ENCODE measurements around the gene SKA2. TPM values are rescaled to one million over a fixed set of nuclear protein-coding genes. Genes with fewer than 3 reads are reported as not detected.
"Not testable (repeated sequence)": the region's sequence is repeated elsewhere in the genome, so short reads cannot be mapped to it uniquely, and the experiment has no call there.

Gene SKA2
- total RNA-seq, 2 experiments from 2014 or later: 49.2 to 56.1 TPM

DNA sequence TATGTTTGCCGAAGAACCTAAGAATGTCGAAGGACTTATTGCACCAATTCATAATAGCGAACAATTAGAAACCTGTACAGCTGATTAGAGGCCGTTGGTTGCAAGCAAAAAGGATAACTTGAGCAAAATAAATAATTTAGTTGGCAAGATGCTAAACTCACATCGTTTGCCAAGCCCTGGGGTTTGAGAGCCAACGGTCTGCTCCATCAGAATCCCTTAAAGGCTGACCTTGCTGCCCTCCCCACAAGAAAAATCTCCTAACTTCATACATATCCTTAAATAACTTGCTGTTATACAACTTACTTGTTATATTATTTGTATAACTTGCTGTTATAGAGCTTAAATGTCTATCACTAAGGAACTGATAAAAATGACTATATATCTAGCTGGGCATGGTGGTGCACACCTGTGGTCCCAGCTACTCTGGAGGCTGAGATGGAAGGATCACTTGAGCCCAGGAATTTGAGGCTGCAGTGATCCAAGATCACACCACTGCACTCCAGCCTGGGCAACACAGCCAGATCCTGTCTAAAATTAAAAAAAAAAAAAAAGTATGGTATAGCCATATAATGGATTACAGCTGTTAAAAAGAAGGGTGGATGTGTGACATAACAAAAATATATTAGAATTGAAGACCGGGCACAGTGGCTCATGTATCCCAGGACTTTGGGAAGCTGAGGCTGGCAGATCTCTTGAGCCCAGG lies 46.4 kb downstream of the SKA2 start:
- CTCF ChIA-PET: interaction anchor here (0.7 kb wide), 1 partner anchor 54 kb away, joined by 4 read pairs; no protein-coding TSS in a partner anchor
- POLR2A ChIA-PET: no interaction called here

GRCh38 chr17:59107306-59107670 lies 47.7 kb downstream of the SKA2 start:
- POLR2A ChIA-PET: interaction anchor here (0.6 to 2.1 kb wide), 4 partner anchors 45 to 475 kb away, joined by 3 to 19 read pairs (median 8); partner anchors contain the start of genes PRR11, SKA2 and SMG8
- CTCF ChIA-PET: interaction anchor here (0.6 to 1.6 kb wide), 2 partner anchors 43 to 59 kb away, joined by 3 read pairs; no protein-coding TSS in a partner anchor

DNA sequence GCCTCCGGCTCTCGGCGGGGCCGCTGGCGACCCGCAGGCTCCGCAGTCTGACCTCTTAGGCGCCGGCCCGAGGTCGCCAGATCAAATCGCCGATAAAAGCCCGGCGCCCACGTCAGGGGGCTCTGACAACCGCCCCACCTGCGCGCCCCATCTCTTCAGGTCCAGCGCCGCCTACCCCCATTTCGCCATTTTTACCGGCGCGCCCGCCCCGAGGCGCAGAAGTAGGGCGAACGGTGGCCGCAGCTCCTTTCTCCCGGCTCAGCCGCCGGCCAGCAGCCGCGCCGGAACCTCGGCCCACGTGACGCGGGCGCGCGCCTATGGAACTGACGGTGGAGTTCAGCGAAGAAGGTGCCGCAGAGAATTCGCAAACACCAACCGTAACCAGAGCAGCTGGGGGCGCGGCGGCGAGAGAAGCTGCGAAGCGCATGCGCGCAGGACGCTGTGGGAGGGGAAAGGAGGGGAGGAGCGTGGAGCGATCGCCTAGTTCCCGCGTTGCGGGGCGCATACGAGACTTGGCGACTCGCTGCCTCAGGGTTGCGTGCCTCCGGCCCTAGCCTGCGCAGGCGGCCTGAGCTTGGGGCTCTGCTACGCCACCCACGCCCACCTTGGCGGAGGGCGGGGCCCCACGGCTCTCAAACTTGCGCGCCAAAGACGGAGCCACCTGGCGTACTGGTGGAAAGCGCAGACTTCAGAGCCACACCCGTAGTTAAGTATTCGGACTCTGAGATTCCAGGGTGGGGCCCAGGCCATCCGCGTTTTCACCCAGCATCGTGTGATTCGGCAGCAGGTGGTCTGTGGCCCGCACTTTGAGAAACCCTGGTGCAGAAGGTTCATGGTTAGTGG lies 48.3 kb downstream of the SKA2 start, which contains the start of gene TRIM37:
Gene TRIM37, minus strand, starts transcription at position 418 of the 843 bp plus-strand sequence. CDS start 419 bp downstream, outside the sequence.
- ChIA-PET POLR2A (interaction anchor here (0.6 to 2.1 kb wide), 4 partner anchors 45 to 475 kb away, joined by 3 to 19 read pairs (median 8); partner anchors contain the start of genes PRR11, SKA2 and SMG8), CTCF (interaction anchor here (0.6 to 2.5 kb wide), 3 partner anchors 44 to 588 kb away, joined by 3 to 7 read pairs (median 3); no protein-coding TSS in a partner anchor)

- CTCF ChIA-PET: interaction anchor here (1.6 to 2.5 kb wide), 2 partner anchors 45 to 587 kb away, joined by 3 to 7 read pairs; no protein-coding TSS in a partner anchor
These were observed 49.0 kb downstream of the SKA2 start for GRCh38 chr17:59105852-59106462.

GRCh38 chr17:59101178-59101577 lies 53.8 kb downstream of the SKA2 start:
- CTCF ChIA-PET: no interaction called here
- POLR2A ChIA-PET: no interaction called here

More at GRCh38 chr17:59105852-59106462, 49.0 kb downstream of the SKA2 start:
- POLR2A ChIA-PET: interaction anchor here (1.3 to 2.1 kb wide), 3 partner anchors 46 to 474 kb away, joined by 6 to 19 read pairs (median 9); partner anchors contain the start of genes PRR11 and SKA2

- ChIA-PET CTCF (no interaction called here), POLR2A (no interaction called here)
These were observed 57.1 kb downstream of the SKA2 start for GRCh38 chr17:59097876-59098275.

DNA sequence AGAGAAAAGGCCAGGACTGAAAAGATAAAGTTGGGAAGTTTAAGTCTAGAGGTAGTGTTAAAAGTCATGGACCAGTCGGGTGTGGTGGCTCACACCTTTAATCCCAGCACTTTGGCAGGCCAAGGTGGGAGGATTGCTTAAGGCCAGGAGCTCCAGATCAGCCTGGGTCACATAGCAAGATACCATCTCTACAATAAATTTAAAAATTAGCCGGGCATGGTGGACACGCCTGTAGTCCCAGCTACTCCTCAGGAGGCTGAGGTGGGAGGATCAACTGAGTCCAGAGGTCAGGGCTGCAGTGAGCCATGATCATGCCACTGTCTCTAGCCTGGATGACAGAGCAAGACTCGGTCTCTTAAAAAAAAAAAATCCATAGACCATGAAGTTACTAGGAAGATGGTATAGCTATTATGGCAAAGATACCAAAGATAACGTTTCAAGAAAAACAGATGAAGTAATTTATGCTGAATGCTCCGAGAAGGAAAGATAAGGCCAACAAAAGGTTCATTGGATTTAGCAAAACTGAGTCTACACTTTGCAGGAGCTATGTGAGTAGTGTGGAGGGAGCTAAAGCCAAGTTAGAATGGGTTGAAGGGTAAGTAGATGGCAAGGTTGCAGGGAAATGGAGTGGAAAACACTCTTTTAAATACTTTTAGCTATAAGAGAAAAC lies 60.0 kb downstream of the SKA2 start:
- ChIA-PET CTCF (no interaction called here), POLR2A (interaction anchor here (0.6 kb wide), 1 partner anchor 56 kb away, joined by 4 read pairs; no protein-coding TSS in a partner anchor)

DNA sequence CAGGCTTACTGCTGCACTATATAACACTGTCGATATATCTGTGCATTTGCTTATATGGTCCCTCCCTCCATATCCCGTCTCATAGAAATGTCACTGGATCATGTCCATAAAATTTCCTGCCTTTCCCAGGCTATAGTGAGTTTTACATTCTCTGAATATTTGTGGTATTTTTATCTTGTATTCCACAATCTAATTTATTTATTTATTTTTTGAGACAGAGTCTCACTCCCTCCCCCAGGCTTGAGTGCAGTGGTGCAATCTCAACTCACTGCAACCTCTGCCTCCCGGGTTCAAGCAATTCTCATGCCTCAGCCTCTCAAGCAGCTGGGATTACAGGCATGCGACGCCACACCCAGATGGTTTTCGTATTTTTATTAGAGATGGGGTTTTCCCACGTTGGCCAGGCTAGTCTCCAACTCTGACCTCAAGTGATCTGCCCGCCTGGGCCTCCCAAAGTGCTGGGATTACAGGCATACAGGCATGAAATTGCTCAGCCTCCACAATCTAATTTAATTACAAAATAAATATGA lies 61.2 kb downstream of the SKA2 start:
- CTCF ChIA-PET: no interaction called here
- POLR2A ChIA-PET: no interaction called here

DNA sequence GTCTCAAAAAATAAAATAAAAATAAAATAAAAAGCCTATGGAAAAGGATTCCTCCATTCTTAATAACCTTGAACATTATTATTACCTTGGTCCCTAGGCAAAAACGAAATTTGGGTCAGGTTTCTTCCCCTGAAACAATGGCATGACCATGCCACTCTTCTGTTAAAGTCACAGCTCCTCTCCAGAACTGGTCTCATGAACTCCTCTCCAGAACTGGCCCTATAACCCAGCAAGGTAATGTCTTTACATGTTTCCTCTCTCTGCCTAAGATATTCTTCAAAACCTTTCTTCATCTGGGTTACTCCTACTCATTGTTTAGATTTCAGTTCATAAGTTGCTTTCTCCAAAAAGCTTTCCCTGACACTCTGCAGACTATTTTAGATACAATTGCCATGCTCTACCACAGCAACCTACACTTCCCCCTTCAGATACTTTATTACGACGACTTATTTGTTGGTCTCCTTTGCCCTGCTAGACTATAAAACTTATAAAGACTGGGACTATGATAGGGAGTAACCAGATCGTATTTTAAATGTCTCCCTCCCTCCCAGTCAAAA lies 61.8 kb downstream of the SKA2 start:
- ChIA-PET CTCF (no interaction called here), POLR2A (no interaction called here)

- CTCF ChIA-PET, POLR2A ChIA-PET: not testable (repeated sequence)
These were observed 64.4 kb downstream of the SKA2 start for GRCh38 chr17:59090593-59090992.

DNA sequence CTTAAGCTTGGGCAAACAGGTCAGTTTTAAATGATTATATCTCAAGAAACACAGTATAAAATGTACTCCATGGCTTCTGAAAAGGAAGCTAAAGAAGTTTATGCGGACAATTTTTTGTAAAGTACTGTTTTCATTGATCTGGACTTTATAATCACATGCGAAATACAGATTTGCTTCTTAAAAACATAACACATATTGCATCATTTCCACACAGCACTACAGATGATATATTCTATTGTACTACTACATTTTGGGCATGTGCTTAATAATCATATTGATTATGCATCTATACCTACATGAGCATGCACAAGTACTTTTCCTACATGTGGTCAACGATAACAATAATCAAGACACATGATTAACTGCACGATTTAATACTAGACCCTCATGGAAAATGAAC lies 70.8 kb downstream of the SKA2 start:
- ChIA-PET POLR2A (no interaction called here), CTCF (no interaction called here)

GRCh38 chr17:59074494-59074893 lies 80.5 kb downstream of the SKA2 start:
- CTCF ChIA-PET: interaction anchor here (0.6 kb wide), 1 partner anchor 19 kb away, joined by 3 read pairs; no protein-coding TSS in a partner anchor

GRCh38 chr17:59073972-59074371 lies 81.0 kb downstream of the SKA2 start:
- ChIA-PET POLR2A (no interaction called here), CTCF (interaction anchor here (0.6 kb wide), 1 partner anchor 19 kb away, joined by 3 read pairs; no protein-coding TSS in a partner anchor)

More at GRCh38 chr17:59074494-59074893, 80.5 kb downstream of the SKA2 start:
- POLR2A ChIA-PET: no interaction called here

GRCh38 chr17:59069856-59070255 lies 85.1 kb downstream of the SKA2 start:
- CTCF ChIA-PET: no interaction called here
- POLR2A ChIA-PET: no interaction called here

- ChIA-PET POLR2A (no interaction called here), CTCF (no interaction called here)
These were observed 87.2 kb downstream of the SKA2 start for GRCh38 chr17:59067756-59068155.

GRCh38 chr17:59067340-59067739 lies 87.6 kb downstream of the SKA2 start:
- ChIA-PET POLR2A (no interaction called here), CTCF (no interaction called here)

GRCh38 chr17:59062509-59062908 lies 92.5 kb downstream of the SKA2 start:
- ChIA-PET POLR2A (no interaction called here), CTCF (no interaction called here)

Measured in activated CD8-positive, alpha-beta memory T cell treated with anti-CD3 and anti-CD28 coated beads for 36 hours (primary cell).